Measurements from ENCODE around the gene KIRREL3. TPM values are rescaled to one million over a fixed set of nuclear protein-coding genes. Genes with fewer than 3 reads are reported as not detected.

The KIRREL3 gene
- polyA plus RNA-seq, 1 of the 3 experiments (the other 2 are of a cell fraction), result 3.7 TPM

DNA sequence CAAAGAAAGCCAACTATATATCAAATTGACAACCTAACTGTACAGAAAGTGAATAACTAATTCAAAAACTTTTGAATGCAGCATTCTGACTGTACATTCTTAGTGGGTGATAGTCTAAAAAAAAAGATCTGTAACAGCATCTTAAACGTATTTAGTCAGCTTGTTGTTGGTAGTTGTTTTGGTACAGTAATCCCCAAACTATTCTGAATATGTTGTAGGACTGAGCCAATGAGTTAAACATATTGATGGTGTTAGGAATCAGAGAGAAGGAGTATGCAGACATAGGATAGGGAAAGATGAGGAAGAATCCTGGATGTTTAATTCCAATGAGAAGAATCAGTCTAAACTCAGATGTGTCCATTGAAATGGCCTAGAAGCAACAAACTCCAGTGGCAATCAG is 41.9 kb upstream of the KIRREL3 start:
- CTCF ChIA-PET, result no interaction called here
- no peaks in the 10 kb centered on the region for H3K9me2 ChIP-seq
- no peak overlapping the region for H2AFZ ChIP-seq (ENCODE audit: low read depth)
- no peaks in the 10 kb centered on the region for H3K36me3 ChIP-seq (replicated peaks in 1 of 2; ENCODE audit: control insufficient read depth in 1 of 2, insufficient read depth in 2 of 2, low read length in 1 of 2)
- TF ChIP-seq FOXM1 (IDR thresholded peaks at IDR 0.05; ENCODE audit: low read depth), result no peak
- TF ChIP-seq NFIC (IDR thresholded peaks at IDR 0.05; ENCODE audit: borderline replicate concordance), result no peak
- peak; percentile 21; the same call in 1 of the 2 replicates for TF ChIP-seq FOSL2 (IDR thresholded peaks at IDR 0.05; ENCODE audit: borderline replicate concordance, low read depth)
- 0 out of 2 replicates have a peak, but pooled peaks have one; percentile 6 for TF ChIP-seq TCF12 (IDR thresholded peaks at IDR 0.05)
- TF ChIP-seq MAX (IDR thresholded peaks at IDR 0.05; ENCODE audit: low read depth), result no peak
- no peak for TF ChIP-seq GATA2 (CRISPR knock-in tag; IDR thresholded peaks at IDR 0.05)
- no peak for TF ChIP-seq TEAD4 (IDR thresholded peaks at IDR 0.05; ENCODE audit: borderline replicate concordance, insufficient read depth)
- TF ChIP-seq CHD2 (IDR thresholded peaks at IDR 0.05; ENCODE audit: low read length, partially characterized antibody), result no peak
- TF ChIP-seq MEF2A (IDR thresholded peaks at IDR 0.05; ENCODE audit: borderline replicate concordance, low read depth), result no peak
- no peak for TF ChIP-seq RXRA (IDR thresholded peaks at IDR 0.05; ENCODE audit: borderline replicate concordance, low read depth)
- TF ChIP-seq SMC3 (IDR thresholded peaks at IDR 0.05; ENCODE audit: low read depth, low read length), result no peak
- TF ChIP-seq ELF1 (IDR thresholded peaks at IDR 0.05), result no peak
- TF ChIP-seq GABPA (IDR thresholded peaks at IDR 0.05; ENCODE audit: low read depth), result no peak
- no peak for TF ChIP-seq EZH2phosphoT487 (IDR thresholded peaks at IDR 0.05; ENCODE audit: borderline replicate concordance, low read depth)
- TF ChIP-seq, protein P1, sequence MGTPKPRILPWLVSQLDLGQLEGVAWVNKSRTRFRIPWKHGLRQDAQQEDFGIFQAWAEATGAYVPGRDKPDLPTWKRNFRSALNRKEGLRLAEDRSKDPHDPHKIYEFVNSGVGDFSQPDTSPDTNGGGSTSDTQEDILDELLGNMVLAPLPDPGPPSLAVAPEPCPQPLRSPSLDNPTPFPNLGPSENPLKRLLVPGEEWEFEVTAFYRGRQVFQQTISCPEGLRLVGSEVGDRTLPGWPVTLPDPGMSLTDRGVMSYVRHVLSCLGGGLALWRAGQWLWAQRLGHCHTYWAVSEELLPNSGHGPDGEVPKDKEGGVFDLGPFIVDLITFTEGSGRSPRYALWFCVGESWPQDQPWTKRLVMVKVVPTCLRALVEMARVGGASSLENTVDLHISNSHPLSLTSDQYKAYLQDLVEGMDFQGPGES (IDR thresholded peaks at IDR 0.05; ENCODE audit: low read depth, low read length), result no peak
- WGBS (ENCODE audit: low lambda C conversion rate), result 29% methylated on average over 1 of the region's 1 CpG
- no peak overlapping the region for H3K9ac ChIP-seq
- DNase-seq, result no peak
- H3F3A ChIP-seq (replicated peaks; ENCODE audit: insufficient read depth), result peaks cover 3% of the 10 kb centered on the region
- no peaks in the 10 kb centered on the region for H4K20me1 ChIP-seq (ENCODE audit: insufficient read depth)
- H3K4me3 ChIP-seq (ENCODE audit: low read depth in 2 of 2, low read length in 1 of 2), result no peak overlapping the region
- no peaks in the 10 kb centered on the region for H3K27me3 ChIP-seq (ENCODE audit: insufficient read depth)
- H3K4me1 ChIP-seq (ENCODE audit: control insufficient read depth in 1 of 2, insufficient read depth in 2 of 2, low read depth in 1 of 2, low read length in 1 of 2), result no peaks in the 10 kb centered on the region
- no peaks in the 10 kb centered on the region for H3K9me3 ChIP-seq
- H3K4me2 ChIP-seq, result no peak overlapping the region
- H3K79me2 ChIP-seq (ENCODE audit: insufficient read depth), result no peaks in the 10 kb centered on the region
- POLR2A ChIA-PET, result no interaction called here
- H3K27ac ChIP-seq (ENCODE audit: low read depth in 2 of 2, low read length in 1 of 2), result no peak overlapping the region

- no peaks in the 10 kb centered on the region for H3K27me3 ChIP-seq (ENCODE audit: insufficient read depth)
- H3F3A ChIP-seq (replicated peaks; ENCODE audit: insufficient read depth), result peaks cover 3% of the 10 kb centered on the region
- no peaks in the 10 kb centered on the region for H3K4me1 ChIP-seq (ENCODE audit: control insufficient read depth in 1 of 2, insufficient read depth in 2 of 2, low read depth in 1 of 2, low read length in 1 of 2)
- H3K36me3 ChIP-seq (replicated peaks in 1 of 2; ENCODE audit: control insufficient read depth in 1 of 2, insufficient read depth in 2 of 2, low read length in 1 of 2), result no peaks in the 10 kb centered on the region
- H3K27ac ChIP-seq (ENCODE audit: low read depth in 2 of 2, low read length in 1 of 2), result no peak overlapping the region
- no peak overlapping the region for H3K9ac ChIP-seq
- 5% methylated on average over 2 of the region's 2 CpGs for WGBS (ENCODE audit: low lambda C conversion rate)
- no peak overlapping the region for H3K4me3 ChIP-seq (ENCODE audit: low read depth in 2 of 2, low read length in 1 of 2)
- TF ChIP-seq RAD21 (IDR thresholded peaks at IDR 0.05; ENCODE audit: low read length) (no peak), NFIC (IDR thresholded peaks at IDR 0.05; ENCODE audit: borderline replicate concordance) (no peak), USF2 (IDR thresholded peaks at IDR 0.05; ENCODE audit: borderline replicate concordance, low read depth, low read length) (no peak), ELF1 (IDR thresholded peaks at IDR 0.05) (no peak), FOSL2 (IDR thresholded peaks at IDR 0.05; ENCODE audit: borderline replicate concordance, low read depth) (no peak), YY1 (IDR thresholded peaks at IDR 0.05; ENCODE audit: low read depth) (no peak), MEF2A (IDR thresholded peaks at IDR 0.05; ENCODE audit: borderline replicate concordance, low read depth) (no peak), TCF12 (IDR thresholded peaks at IDR 0.05) (no peak), NRF1 (IDR thresholded peaks at IDR 0.05; ENCODE audit: low read depth, low read length) (no peak)
- TF ChIP-seq, protein P2, sequence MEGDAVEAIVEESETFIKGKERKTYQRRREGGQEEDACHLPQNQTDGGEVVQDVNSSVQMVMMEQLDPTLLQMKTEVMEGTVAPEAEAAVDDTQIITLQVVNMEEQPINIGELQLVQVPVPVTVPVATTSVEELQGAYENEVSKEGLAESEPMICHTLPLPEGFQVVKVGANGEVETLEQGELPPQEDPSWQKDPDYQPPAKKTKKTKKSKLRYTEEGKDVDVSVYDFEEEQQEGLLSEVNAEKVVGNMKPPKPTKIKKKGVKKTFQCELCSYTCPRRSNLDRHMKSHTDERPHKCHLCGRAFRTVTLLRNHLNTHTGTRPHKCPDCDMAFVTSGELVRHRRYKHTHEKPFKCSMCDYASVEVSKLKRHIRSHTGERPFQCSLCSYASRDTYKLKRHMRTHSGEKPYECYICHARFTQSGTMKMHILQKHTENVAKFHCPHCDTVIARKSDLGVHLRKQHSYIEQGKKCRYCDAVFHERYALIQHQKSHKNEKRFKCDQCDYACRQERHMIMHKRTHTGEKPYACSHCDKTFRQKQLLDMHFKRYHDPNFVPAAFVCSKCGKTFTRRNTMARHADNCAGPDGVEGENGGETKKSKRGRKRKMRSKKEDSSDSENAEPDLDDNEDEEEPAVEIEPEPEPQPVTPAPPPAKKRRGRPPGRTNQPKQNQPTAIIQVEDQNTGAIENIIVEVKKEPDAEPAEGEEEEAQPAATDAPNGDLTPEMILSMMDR (IDR thresholded peaks at IDR 0.05), result no peak
- no peaks in the 10 kb centered on the region for H4K20me1 ChIP-seq (ENCODE audit: insufficient read depth)
- CTCF ChIA-PET, result no interaction called here
- POLR2A ChIA-PET, result no interaction called here
- no peaks in the 10 kb centered on the region for H3K9me3 ChIP-seq
- no peak overlapping the region for H3K4me2 ChIP-seq
- no peaks in the 10 kb centered on the region for H3K79me2 ChIP-seq (ENCODE audit: insufficient read depth)
- H3K9me2 ChIP-seq, result no peaks in the 10 kb centered on the region
- DNase-seq, result no peak
- H2AFZ ChIP-seq (ENCODE audit: low read depth), result peak overlapping the region; percentile 20; the same call in 1 of the 2 replicates
Measured at GRCh38 chr11:127039591-127039990, 39.0 kb upstream of the KIRREL3 start.

Measured in SK-N-SH (cell line).